Measurements from ENCODE around the gene KASH5. TPM values are rescaled to one million over a fixed set of nuclear protein-coding genes. Genes with fewer than 3 reads are reported as not detected.

KASH5 gene
- total and polyA plus RNA-seq, 2 of the 4 experiments (the other 2 are of a cell fraction) = not detected

- CTCF ChIA-PET = interaction anchor here (1.2 kb wide), 1 partner anchor 17 kb away, joined by 3 read pairs; no protein-coding TSS in a partner anchor
- H2AK9ac ChIP-seq (replicated peaks; ENCODE audit: low read depth, low read length, poor library complexity) = no peak overlapping the region
- H3K4me3 ChIP-seq (ENCODE audit: insufficient read depth, low read depth, low read length) = no peak overlapping the region
- no peak overlapping the region for H3K23ac ChIP-seq (ENCODE audit: low read depth, low read length)
- H3K79me1 ChIP-seq (ENCODE audit: low read depth in 1 of 2, low read length in 2 of 2) = no peaks in the 10 kb centered on the region
- no peak overlapping the region for H4K91ac ChIP-seq (ENCODE audit: insufficient read depth, low read depth, low read length)
- H2AFZ ChIP-seq (replicated peaks; ENCODE audit: low read length, poor library complexity) = peak overlapping the region; percentile 35
- H3K36me3 ChIP-seq (ENCODE audit: control insufficient read depth, insufficient read depth, low read length) = no peaks in the 10 kb centered on the region
- H3K27ac ChIP-seq (ENCODE audit: insufficient read depth, low read length) = no peak overlapping the region
- H3K18ac ChIP-seq (ENCODE audit: low read depth, low read length) = no peak overlapping the region
- H3K9me3 ChIP-seq (ENCODE audit: control insufficient read depth, insufficient read depth, low read length) = no peaks in the 10 kb centered on the region
- H3K9me1 ChIP-seq (ENCODE audit: insufficient read depth, low read length) = no peaks in the 10 kb centered on the region
- POLR2A ChIA-PET (ENCODE audit: unreplicated experiment) = no interaction called here
- DNase-seq (no peak), ATAC-seq (ENCODE audit: low read depth) (no peak)
- no peak overlapping the region for H3K14ac ChIP-seq (replicated peaks; ENCODE audit: low read depth, low read length)
- no peak overlapping the region for H3K4me2 ChIP-seq (ENCODE audit: low read depth, low read length)
- H3K56ac ChIP-seq (ENCODE audit: extremely low read depth, insufficient read depth, low read length) = no peak overlapping the region
- no peak overlapping the region for H3K9ac ChIP-seq (ENCODE audit: low read depth, low read length)
- H3K4me1 ChIP-seq (ENCODE audit: control insufficient read depth, insufficient read depth, low read length) = peaks cover under 1% of the 10 kb centered on the region; the same call in 1 of the 2 replicates
- dilution Hi-C loops (cut with HindIII; ENCODE audit: low sequenced_read_pairs, unreplicated experiment) (no loop called here), intact Hi-C loops (cut with micrococcal nuclease) (no loop called here), in situ Hi-C loops (cut with MboI; ENCODE audit: low sequenced_read_pairs) (no loop called here)
- no peak overlapping the region for H2BK15ac ChIP-seq (ENCODE audit: low read depth, low read length)
- no peak overlapping the region for H2BK5ac ChIP-seq (ENCODE audit: low read depth, low read length, poor library complexity, severe bottlenecking)
- no TSS peak for BruUV-seq (replicated peaks)
- no peak overlapping the region for H3K4ac ChIP-seq (ENCODE audit: low read depth, low read length)
- TF ChIP-seq USF2 (IDR thresholded peaks at IDR 0.05; ENCODE audit: low read depth, low read length) = no peak
- TF ChIP-seq CTCF (conservative IDR thresholded peaks at IDR 0.05; ENCODE audit: low read depth, low read length) = no peak
- no peak for TF ChIP-seq CHD1 (IDR thresholded peaks at IDR 0.05; ENCODE audit: low read depth, low read length)
- TF ChIP-seq SMC3 (IDR thresholded peaks at IDR 0.05; ENCODE audit: low read depth, low read length) = no peak
- TF ChIP-seq ELK1 (IDR thresholded peaks at IDR 0.05; ENCODE audit: borderline replicate concordance, low read depth, low read length) = no peak
- no peak for TF ChIP-seq RCOR1 (IDR thresholded peaks at IDR 0.05; ENCODE audit: insufficient replicate concordance, low read length)
- TF ChIP-seq POLR2A (IDR thresholded peaks at IDR 0.05; ENCODE audit: low read depth, low read length) = no peak
- TF ChIP-seq CEBPB (IDR thresholded peaks at IDR 0.05; ENCODE audit: low read depth, low read length) = no peak
- no peak for TF ChIP-seq MXI1 (IDR thresholded peaks at IDR 0.05; ENCODE audit: borderline replicate concordance, low read depth, low read length)
- TF ChIP-seq BHLHE40 (IDR thresholded peaks at IDR 0.05; ENCODE audit: low read depth, low read length) = no peak
- no peak for TF ChIP-seq RAD21 (IDR thresholded peaks at IDR 0.05; ENCODE audit: low read length)
- no peak for TF ChIP-seq FOS (IDR thresholded peaks at IDR 0.05; ENCODE audit: low read depth, low read length)
- no peak for TF ChIP-seq MAFK (IDR thresholded peaks at IDR 0.05; ENCODE audit: low read depth, low read length)
- no peak for TF ChIP-seq NFE2L2 (IDR thresholded peaks at IDR 0.05; ENCODE audit: low read depth, low read length)
- no peak for TF ChIP-seq RFX5 (IDR thresholded peaks at IDR 0.05; ENCODE audit: low read depth, low read length)
- TF ChIP-seq MAZ (IDR thresholded peaks at IDR 0.05; ENCODE audit: borderline replicate concordance, low read depth, low read length) = no peak
- H2BK120ac ChIP-seq (ENCODE audit: low read depth, low read length) = no peak overlapping the region
- H4K5ac ChIP-seq (ENCODE audit: low read depth, low read length) = no peak overlapping the region
- 73% methylated on average over 2 of the region's 8 CpGs; no CpG with 5 or more reads in 1 of the 2 experiments for WGBS, 2 experiments (ENCODE audit: extremely low coverage in 2 of 2, insufficient read length in 1 of 2)
- H3K27me3 ChIP-seq (ENCODE audit: control insufficient read depth, insufficient read depth, low read length) = peaks cover 42% of the 10 kb centered on the region
- no peak overlapping the region for H4K8ac ChIP-seq (ENCODE audit: low read depth in 2 of 2, low read length in 2 of 2)
- H2AK5ac ChIP-seq (ENCODE audit: low read depth, low read length) = no peak overlapping the region
- no peak overlapping the region for H2BK20ac ChIP-seq (ENCODE audit: low read depth, low read length)
- H4K20me1 ChIP-seq (ENCODE audit: insufficient read depth, low read length) = no peaks in the 10 kb centered on the region
Measured at GRCh38 chr19:49408816-49409440, 20.9 kb downstream of the KASH5 start.

Data from IMR-90 (cell line).